ENCODE data around the gene MYH9.

GRCh38 chr22:36378869-36379217 is 8.9 kb downstream of the MYH9 start:
- TF ChIP-seq CTCF (IDR thresholded peaks at IDR 0.05; ENCODE audit: insufficient read depth, low read length, poor library complexity, severe bottlenecking) (no peak), EZH2phosphoT487 (conservative IDR thresholded peaks at IDR 0.05; ENCODE audit: low read length) (no peak)

Measured in SU-DHL-6 (cell line).